Retinal pigment epithelial cell (primary cell): ENCODE data around the gene MRTFA.

Source experiments
- DNase-seq: peaks from one replicate; pipeline ENCODE4 v3.0.0-alpha.2; 2010; ENCODE audit warnings: low read depth
- H3K4me3 ChIP-seq: 2 replicates; pipeline ENCODE4 v1.5.1; 2011; ENCODE audit warnings: mild to moderate bottlenecking, low read length, control low read depth, moderate library complexity
- CTCF ChIP-seq: conservative IDR thresholded peaks from 2 replicates; pipeline ENCODE4 v1.5.1; 2011; ENCODE audit warnings: low read depth, low read length, control low read depth, inconsistent platforms

MRTFA gene

GRCh38 chr22:40397396-40397795 is 239.1 kb downstream of the MRTFA start:
- TF ChIP-seq CTCF, result no peak
- DNase-seq, result no peak
- H3K4me3 ChIP-seq, result no peak overlapping the region

- TF ChIP-seq CTCF, result no peak
- peak; percentile 38 for DNase-seq
- no peak overlapping the region for H3K4me3 ChIP-seq
Measured at GRCh38 chr22:40396882-40397281, 239.6 kb downstream of the MRTFA start.

- no peak for TF ChIP-seq CTCF
- no peak for DNase-seq
- no peak overlapping the region for H3K4me3 ChIP-seq
Measured at GRCh38 chr22:40395607-40396006, 240.9 kb downstream of the MRTFA start.

DNA sequence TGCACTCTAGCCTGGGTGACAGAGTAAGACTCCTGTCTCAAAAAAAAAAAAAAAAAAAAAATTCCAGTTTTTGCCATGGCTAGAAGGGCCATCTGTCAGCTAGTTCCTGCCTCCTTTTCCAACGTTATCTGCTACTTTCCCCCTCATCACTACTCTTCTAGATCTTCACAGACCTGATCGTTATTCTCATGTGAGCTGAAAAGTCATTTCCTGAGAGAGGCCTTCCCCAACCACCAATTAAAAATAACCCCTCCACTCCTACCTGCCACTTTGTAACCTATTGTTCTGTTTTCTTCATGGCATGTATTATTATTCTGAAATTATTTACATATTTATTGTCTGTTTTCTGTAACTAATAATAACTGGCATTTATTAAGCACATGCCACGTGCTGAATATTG is 241.9 kb downstream of the MRTFA start:
- H3K4me3 ChIP-seq, result no peak overlapping the region
- no peak for DNase-seq
- no peak for TF ChIP-seq CTCF

GRCh38 chr22:40392618-40393017 is 243.9 kb downstream of the MRTFA start:
- TF ChIP-seq CTCF, result no peak
- DNase-seq, result no peak
- no peak overlapping the region for H3K4me3 ChIP-seq

- H3K4me3 ChIP-seq, result no peak overlapping the region
- TF ChIP-seq CTCF, result no peak
- DNase-seq, result no peak
Measured at GRCh38 chr22:40391417-40391816, 245.1 kb downstream of the MRTFA start.

DNA sequence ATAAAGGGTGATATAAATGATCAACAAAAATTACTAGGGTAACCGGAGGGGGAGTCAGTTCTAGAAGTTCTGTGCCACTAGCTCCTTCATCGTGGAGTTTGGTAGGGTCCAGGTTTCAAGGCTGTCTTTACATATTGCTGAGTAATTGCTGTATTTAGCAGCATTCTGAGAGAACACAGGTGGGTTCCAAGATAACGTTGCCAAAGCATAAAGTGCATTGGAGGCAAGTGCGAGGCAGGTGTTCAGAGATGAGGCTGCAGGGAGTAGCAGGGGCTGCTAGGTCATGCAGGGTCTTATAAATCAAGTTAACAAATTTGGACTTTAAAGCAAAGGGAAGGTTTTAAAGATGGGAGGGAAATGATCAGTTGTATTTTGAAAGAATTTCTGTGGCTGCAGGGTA is 248.3 kb downstream of the MRTFA start:
- H3K4me3 ChIP-seq, result no peak overlapping the region
- TF ChIP-seq CTCF, result no peak
- DNase-seq, result no peak
